HEK293 (cell line): ENCODE measurements around the gene EML1.

Experiments used
- CTCF ChIA-PET: fragments of 350-600 bp; formaldehyde crosslinking; extraction: SDS; loops from one replicate; lab custom pipeline; 2021; ENCODE audit warnings: antibody characterized with exemption; lab: Yijun Ruan, JAX
- POLR2A ChIA-PET: fragments of 300-600 bp; formaldehyde crosslinking; extraction: SDS; loops from one replicate; lab custom pipeline; 2020; ENCODE audit warnings: antibody characterized with exemption, inconsistent platforms; lab: Yijun Ruan, JAX
- H3K27ac ChIP-seq: fragments of 200-500 bp; sonication (Bioruptor generic); 2 replicates; pipeline ENCODE4 v1.5.1; 2014; ENCODE audit warnings: low read depth, low read length, control low read depth, inconsistent platforms; ENCODE audit errors: extremely low read depth
- H3K36me3 ChIP-seq, 2 experiments: fragments of 200-500 bp in 1 of 2; sonication (Bioruptor generic) in 1 of 2; 1 replicate in 1 of 2; 2 replicates in 1 of 2; pipeline ENCODE4 v1.5.1; 2014 to 2017; ENCODE audit warnings: inconsistent platforms in 2 of 2, low read length in 2 of 2; ENCODE audit not compliant: control insufficient read depth in 2 of 2, insufficient read depth in 1 of 2
- H3K4me1 ChIP-seq: fragments of 200-500 bp; sonication (Bioruptor generic); 2 replicates; pipeline ENCODE4 v1.5.1; 2014; ENCODE audit warnings: mild to moderate bottlenecking, low read length, inconsistent platforms; ENCODE audit not compliant: control insufficient read depth, insufficient read depth
- H3K4me3 ChIP-seq: 2 replicates; pipeline ENCODE4 v1.5.1; 2011; ENCODE audit warnings: low read depth, mild to moderate bottlenecking, control low read depth, low read length, moderate library complexity
- H3K9me3 ChIP-seq: fragments of 200-500 bp; sonication (Bioruptor generic); 2 replicates; pipeline ENCODE4 v1.5.1; 2014; ENCODE audit warnings: low read depth, low read length, inconsistent platforms; ENCODE audit not compliant: control insufficient read depth, insufficient read depth
- EGR2 ChIP-seq: fragments of 450-650 bp; formaldehyde crosslinking; IDR thresholded peaks from 2 replicates; pipeline ENCODE4 v1.5.1; 2016; ENCODE audit warnings: low read depth, missing biosample characterization, missing genetic modification characterization
- MYNN ChIP-seq: fragments of 450-650 bp; formaldehyde crosslinking; IDR thresholded peaks from 2 replicates; pipeline ENCODE4 v1.5.1; 2016; ENCODE audit warnings: missing biosample characterization, missing genetic modification characterization, borderline replicate concordance
- PRDM1 ChIP-seq: fragments of 450-650 bp; formaldehyde crosslinking; IDR thresholded peaks from 2 replicates; pipeline ENCODE4; 2016; ENCODE audit warnings: missing biosample characterization, missing genetic modification characterization
- ZFHX2 ChIP-seq: fragments of 450-650 bp; formaldehyde crosslinking; conservative IDR thresholded peaks from 2 replicates; pipeline ENCODE4 v1.5.1; 2016; ENCODE audit warnings: missing biosample characterization, missing genetic modification characterization
- ZNF174 ChIP-seq: fragments of 450-650 bp; formaldehyde crosslinking; IDR thresholded peaks from 2 replicates; pipeline ENCODE4 v1.5.0; 2017; ENCODE audit warnings: missing biosample characterization, mild to moderate bottlenecking, missing genetic modification characterization
- ZNF23 ChIP-seq: fragments of 450-650 bp; formaldehyde crosslinking; IDR thresholded peaks from 2 replicates; pipeline ENCODE4 v1.5.1; 2016; ENCODE audit warnings: missing biosample characterization, missing genetic modification characterization, borderline replicate concordance
- ZNF37A ChIP-seq: fragments of 450-650 bp; IDR thresholded peaks from 2 replicates; pipeline ENCODE4 v1.5.1; 2018; ENCODE audit warnings: missing biosample characterization, missing genetic modification characterization
- ZNF777 ChIP-seq: fragments of 450-650 bp; formaldehyde crosslinking; IDR thresholded peaks from 2 replicates; pipeline ENCODE4 v1.5.1; 2017; ENCODE audit warnings: missing biosample characterization, missing genetic modification characterization, borderline replicate concordance
- TF ChIP-seq, protein P1 (sequence below): fragments of 450-650 bp; formaldehyde crosslinking; IDR thresholded peaks from 2 replicates; pipeline ENCODE4 v1.5.1; 2017; ENCODE audit warnings: missing biosample characterization, missing genetic modification characterization
- TF ChIP-seq, protein P2 (sequence below): fragments of 450-650 bp; formaldehyde crosslinking; IDR thresholded peaks from 2 replicates; pipeline ENCODE4 v1.5.1; 2016; ENCODE audit warnings: missing biosample characterization, missing genetic modification characterization
- TF ChIP-seq, protein P3 (sequence below): fragments of 450-650 bp; formaldehyde crosslinking; IDR thresholded peaks from 2 replicates; pipeline ENCODE4 v1.5.1; 2016; ENCODE audit warnings: missing biosample characterization, missing genetic modification characterization, low read depth
- TF ChIP-seq, protein P4 (sequence below): fragments of 450-650 bp; formaldehyde crosslinking; IDR thresholded peaks from 2 replicates; pipeline ENCODE4 v1.5.1; 2017; ENCODE audit warnings: missing biosample characterization, mild to moderate bottlenecking, missing genetic modification characterization, moderate library complexity
- TF ChIP-seq, protein P5 (sequence below): fragments of 450-650 bp; formaldehyde crosslinking; IDR thresholded peaks from 2 replicates; pipeline ENCODE4 v1.5.1; 2016; ENCODE audit warnings: missing biosample characterization, missing genetic modification characterization, borderline replicate concordance
- TF ChIP-seq, protein P6 (sequence below): fragments of 450-650 bp; formaldehyde crosslinking; IDR thresholded peaks from 2 replicates; pipeline ENCODE4 v1.5.1; 2016; ENCODE audit warnings: missing biosample characterization, missing genetic modification characterization

Gene EML1

DNA sequence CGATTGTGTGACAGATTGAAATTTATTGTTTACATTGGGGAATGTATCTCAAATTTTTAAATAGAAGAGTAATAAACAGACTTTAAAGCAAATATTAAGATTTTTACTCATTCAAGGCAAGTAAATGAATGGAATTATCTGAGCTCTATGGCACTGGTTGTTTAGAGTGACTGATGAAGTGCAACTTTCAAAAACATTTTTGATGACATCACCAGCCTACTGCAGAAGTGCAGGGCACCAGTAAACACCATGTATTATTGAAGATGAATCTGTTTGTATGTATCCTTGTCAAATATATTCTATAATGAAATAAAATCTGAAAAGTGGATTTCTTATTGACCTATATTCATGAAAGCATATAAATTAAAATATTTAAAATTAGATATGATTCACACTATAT is 148.0 kb downstream of the EML1 start:
- ChIA-PET CTCF (no interaction called here), POLR2A (no interaction called here)
- TF ChIP-seq, protein P1, sequence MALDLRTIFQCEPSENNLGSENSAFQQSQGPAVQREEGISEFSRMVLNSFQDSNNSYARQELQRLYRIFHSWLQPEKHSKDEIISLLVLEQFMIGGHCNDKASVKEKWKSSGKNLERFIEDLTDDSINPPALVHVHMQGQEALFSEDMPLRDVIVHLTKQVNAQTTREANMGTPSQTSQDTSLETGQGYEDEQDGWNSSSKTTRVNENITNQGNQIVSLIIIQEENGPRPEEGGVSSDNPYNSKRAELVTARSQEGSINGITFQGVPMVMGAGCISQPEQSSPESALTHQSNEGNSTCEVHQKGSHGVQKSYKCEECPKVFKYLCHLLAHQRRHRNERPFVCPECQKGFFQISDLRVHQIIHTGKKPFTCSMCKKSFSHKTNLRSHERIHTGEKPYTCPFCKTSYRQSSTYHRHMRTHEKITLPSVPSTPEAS, result no peak
- no peak for TF ChIP-seq ZNF23 (tag by site-specific recombination)
- TF ChIP-seq ZNF174 (tag by site-specific recombination), result no peak
- TF ChIP-seq, protein P2, sequence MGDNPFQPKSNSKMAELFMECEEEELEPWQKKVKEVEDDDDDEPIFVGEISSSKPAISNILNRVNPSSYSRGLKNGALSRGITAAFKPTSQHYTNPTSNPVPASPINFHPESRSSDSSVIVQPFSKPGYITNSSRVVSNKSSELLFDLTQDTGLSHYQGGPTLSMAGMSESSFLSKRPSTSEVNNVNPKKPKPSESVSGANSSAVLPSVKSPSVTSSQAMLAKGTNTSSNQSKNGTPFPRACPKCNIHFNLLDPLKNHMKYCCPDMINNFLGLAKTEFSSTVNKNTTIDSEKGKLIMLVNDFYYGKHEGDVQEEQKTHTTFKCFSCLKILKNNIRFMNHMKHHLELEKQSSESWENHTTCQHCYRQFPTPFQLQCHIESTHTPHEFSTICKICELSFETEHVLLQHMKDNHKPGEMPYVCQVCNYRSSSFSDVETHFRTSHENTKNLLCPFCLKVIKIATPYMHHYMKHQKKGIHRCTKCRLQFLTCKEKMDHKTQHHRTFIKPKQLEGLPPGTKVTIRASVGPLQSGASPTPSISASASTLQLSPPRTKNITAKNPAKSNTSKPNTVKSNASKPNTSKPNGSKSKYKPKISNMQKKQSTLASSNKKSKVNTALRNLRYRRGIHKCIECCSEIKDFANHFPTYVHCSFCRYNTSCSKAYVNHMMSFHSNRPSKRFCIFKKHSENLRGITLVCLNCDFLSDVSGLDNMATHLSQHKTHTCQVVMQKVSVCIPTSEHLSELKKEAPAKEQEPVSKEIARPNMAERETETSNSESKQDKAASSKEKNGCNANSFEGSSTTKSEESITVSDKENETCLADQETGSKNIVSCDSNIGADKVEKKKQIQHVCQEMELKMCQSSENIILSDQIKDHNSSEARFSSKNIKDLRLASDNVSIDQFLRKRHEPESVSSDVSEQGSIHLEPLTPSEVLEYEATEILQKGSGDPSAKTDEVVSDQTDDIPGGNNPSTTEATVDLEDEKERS (tag by site-specific recombination), result no peak
- TF ChIP-seq, protein P3, sequence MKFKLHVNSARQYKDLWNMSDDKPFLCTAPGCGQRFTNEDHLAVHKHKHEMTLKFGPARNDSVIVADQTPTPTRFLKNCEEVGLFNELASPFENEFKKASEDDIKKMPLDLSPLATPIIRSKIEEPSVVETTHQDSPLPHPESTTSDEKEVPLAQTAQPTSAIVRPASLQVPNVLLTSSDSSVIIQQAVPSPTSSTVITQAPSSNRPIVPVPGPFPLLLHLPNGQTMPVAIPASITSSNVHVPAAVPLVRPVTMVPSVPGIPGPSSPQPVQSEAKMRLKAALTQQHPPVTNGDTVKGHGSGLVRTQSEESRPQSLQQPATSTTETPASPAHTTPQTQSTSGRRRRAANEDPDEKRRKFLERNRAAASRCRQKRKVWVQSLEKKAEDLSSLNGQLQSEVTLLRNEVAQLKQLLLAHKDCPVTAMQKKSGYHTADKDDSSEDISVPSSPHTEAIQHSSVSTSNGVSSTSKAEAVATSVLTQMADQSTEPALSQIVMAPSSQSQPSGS (tag by site-specific recombination), result peak; percentile 76
- H3K9me3 ChIP-seq, result no peaks in the 10 kb centered on the region
- H3K4me3 ChIP-seq, result no peak overlapping the region
- peaks cover 2% of the 10 kb centered on the region; the same call in 1 of the 2 replicates for H3K4me1 ChIP-seq
- no peak overlapping the region for H3K27ac ChIP-seq
- peaks cover 0 to 46% of the 10 kb centered on the region in 2 experiments; a peak in 1 of 3 replicates for H3K36me3 ChIP-seq

DNA sequence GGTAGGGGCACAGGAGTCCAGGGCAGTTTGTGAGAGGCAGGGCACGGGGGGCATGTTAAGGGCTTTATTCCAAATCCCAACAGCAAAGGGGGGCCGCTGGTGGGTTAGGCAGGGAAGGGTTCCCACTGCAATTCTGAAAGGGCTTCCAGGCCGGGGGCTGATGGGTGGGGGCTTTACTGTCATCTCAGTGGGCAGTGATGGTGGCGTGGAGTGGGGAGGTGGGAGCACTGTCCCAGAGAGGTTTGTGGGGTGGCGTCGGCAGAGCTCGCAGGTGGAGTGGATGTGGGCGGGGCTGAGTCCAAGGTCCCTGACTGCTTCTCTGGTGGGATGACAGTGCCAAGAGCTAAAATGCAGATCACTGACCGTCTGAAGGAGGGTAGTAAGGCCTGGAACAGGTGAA is 150.4 kb downstream of the EML1 start:
- Histone ChIP-seq H3K27ac (no peak overlapping the region), H3K9me3 (no peaks in the 10 kb centered on the region), H3K4me3 (no peak overlapping the region), H3K4me1 (peaks cover 2% of the 10 kb centered on the region; the same call in 1 of the 2 replicates), H3K36me3 (peaks cover 0 to 26% of the 10 kb centered on the region in 2 experiments; a peak in 1 of 3 replicates)
- ChIA-PET POLR2A (no interaction called here), CTCF (interaction anchor here (0.5 kb wide), 2 partner anchors 114 to 257 kb away, joined by 3 read pairs; no protein-coding TSS in a partner anchor)
- TF ChIP-seq EGR2 (peak; percentile 73; the same call in 1 of the 2 replicates), PRDM1 (no peak), ZFHX2 (tag by site-specific recombination) (peak; percentile 75), ZNF37A (tag by site-specific recombination) (no peak)
- TF ChIP-seq, protein P4, sequence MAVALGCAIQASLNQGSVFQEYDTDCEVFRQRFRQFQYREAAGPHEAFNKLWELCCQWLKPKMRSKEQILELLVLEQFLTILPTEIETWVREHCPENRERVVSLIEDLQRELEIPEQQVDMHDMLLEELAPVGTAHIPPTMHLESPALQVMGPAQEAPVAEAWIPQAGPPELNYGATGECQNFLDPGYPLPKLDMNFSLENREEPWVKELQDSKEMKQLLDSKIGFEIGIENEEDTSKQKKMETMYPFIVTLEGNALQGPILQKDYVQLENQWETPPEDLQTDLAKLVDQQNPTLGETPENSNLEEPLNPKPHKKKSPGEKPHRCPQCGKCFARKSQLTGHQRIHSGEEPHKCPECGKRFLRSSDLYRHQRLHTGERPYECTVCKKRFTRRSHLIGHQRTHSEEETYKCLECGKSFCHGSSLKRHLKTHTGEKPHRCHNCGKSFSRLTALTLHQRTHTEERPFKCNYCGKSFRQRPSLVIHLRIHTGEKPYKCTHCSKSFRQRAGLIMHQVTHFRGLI (tag by site-specific recombination), result no peak

DNA sequence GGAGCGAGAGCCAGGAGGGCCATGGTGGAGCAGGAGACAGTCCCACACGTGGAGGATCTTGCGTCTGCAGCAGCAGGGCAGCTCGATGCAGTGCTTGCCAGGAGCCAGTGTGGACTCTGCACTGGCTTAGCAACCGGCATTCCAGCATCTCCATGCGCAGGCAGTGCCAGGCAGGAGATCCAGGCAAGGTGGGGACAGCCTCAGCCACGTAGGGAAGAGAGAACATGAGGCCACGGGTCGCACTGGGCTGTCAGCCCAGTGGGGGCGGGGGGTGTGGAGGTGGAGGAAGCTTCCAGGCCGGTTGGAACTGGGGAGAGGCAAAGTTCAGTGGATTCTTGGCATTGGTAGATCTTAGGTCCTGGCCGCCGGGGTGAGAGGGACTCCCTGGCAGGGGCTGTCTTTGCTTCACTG is 151.0 kb downstream of the EML1 start:
- POLR2A ChIA-PET, result no interaction called here
- Histone ChIP-seq H3K9me3 (no peaks in the 10 kb centered on the region), H3K4me1 (peaks cover 2% of the 10 kb centered on the region; the same call in 1 of the 2 replicates), H3K36me3 (peaks cover 0 to 19% of the 10 kb centered on the region in 2 experiments; a peak in 1 of 3 replicates), H3K27ac (no peak overlapping the region), H3K4me3 (no peak overlapping the region)
- CTCF ChIA-PET, result interaction anchor here (0.5 to 0.7 kb wide), 2 partner anchors 256 to 270 kb away, joined by 3 to 4 read pairs; no protein-coding TSS in a partner anchor
- TF ChIP-seq ZNF777 (tag by site-specific recombination) (no peak), MYNN (tag by site-specific recombination) (no peak)
- TF ChIP-seq, protein P5, sequence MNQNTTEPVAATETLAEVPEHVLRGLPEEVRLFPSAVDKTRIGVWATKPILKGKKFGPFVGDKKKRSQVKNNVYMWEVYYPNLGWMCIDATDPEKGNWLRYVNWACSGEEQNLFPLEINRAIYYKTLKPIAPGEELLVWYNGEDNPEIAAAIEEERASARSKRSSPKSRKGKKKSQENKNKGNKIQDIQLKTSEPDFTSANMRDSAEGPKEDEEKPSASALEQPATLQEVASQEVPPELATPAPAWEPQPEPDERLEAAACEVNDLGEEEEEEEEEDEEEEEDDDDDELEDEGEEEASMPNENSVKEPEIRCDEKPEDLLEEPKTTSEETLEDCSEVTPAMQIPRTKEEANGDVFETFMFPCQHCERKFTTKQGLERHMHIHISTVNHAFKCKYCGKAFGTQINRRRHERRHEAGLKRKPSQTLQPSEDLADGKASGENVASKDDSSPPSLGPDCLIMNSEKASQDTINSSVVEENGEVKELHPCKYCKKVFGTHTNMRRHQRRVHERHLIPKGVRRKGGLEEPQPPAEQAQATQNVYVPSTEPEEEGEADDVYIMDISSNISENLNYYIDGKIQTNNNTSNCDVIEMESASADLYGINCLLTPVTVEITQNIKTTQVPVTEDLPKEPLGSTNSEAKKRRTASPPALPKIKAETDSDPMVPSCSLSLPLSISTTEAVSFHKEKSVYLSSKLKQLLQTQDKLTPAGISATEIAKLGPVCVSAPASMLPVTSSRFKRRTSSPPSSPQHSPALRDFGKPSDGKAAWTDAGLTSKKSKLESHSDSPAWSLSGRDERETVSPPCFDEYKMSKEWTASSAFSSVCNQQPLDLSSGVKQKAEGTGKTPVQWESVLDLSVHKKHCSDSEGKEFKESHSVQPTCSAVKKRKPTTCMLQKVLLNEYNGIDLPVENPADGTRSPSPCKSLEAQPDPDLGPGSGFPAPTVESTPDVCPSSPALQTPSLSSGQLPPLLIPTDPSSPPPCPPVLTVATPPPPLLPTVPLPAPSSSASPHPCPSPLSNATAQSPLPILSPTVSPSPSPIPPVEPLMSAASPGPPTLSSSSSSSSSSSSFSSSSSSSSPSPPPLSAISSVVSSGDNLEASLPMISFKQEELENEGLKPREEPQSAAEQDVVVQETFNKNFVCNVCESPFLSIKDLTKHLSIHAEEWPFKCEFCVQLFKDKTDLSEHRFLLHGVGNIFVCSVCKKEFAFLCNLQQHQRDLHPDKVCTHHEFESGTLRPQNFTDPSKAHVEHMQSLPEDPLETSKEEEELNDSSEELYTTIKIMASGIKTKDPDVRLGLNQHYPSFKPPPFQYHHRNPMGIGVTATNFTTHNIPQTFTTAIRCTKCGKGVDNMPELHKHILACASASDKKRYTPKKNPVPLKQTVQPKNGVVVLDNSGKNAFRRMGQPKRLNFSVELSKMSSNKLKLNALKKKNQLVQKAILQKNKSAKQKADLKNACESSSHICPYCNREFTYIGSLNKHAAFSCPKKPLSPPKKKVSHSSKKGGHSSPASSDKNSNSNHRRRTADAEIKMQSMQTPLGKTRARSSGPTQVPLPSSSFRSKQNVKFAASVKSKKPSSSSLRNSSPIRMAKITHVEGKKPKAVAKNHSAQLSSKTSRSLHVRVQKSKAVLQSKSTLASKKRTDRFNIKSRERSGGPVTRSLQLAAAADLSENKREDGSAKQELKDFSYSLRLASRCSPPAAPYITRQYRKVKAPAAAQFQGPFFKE (tag by site-specific recombination), result no peak
- TF ChIP-seq, protein P6, sequence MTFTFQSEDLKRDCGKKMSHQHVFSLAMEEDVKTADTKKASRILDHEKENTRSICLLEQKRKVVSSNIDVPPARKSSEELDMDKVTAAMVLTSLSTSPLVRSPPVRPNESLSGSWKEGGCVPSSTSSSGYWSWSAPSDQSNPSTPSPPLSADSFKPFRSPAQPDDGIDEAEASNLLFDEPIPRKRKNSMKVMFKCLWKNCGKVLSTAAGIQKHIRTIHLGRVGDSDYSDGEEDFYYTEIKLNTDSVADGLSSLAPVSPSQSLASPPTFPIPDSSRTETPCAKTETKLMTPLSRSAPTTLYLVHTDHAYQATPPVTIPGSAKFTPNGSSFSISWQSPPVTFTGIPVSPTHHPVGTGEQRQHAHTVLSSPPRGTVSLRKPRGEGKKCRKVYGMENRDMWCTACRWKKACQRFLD (tag by site-specific recombination), result no peak
